GM19467 (cell line): Measurements from ENCODE around the gene ZNF587B.
"Not testable (repeated sequence)": the region's sequence is repeated elsewhere in the genome, so short reads cannot be mapped to it uniquely, and the experiment has no call there.

Experiments used
- ATAC-seq: cut with Tn5 transposase; IDR thresholded peaks from one replicate; pipeline ENCODE4 v1.9.1; 2021; ENCODE audit warnings: mild to moderate bottlenecking, moderate library complexity; ENCODE audit not compliant: unreplicated experiment

The ZNF587B gene

DNA sequence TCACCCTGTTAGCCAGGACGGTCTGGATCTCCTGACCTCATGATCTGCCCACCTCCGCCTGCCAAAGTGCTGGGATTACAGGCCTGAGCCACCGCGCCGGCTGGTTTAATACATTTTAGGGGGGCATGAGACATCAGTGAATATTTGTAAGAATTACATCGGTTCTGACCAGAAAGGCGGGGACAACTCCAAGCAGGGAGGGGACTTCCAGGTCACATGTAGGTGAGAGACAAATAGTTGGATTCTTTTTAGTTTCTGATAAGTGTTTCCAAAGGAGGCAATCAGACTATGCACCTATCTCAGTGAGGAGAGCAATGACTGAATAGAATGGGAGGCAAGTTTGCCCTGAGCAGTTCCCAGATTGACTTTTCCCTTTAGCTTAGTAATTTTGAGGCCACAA, 11.7 kb upstream of the ZNF587B start:
- ATAC-seq: no peak

DNA sequence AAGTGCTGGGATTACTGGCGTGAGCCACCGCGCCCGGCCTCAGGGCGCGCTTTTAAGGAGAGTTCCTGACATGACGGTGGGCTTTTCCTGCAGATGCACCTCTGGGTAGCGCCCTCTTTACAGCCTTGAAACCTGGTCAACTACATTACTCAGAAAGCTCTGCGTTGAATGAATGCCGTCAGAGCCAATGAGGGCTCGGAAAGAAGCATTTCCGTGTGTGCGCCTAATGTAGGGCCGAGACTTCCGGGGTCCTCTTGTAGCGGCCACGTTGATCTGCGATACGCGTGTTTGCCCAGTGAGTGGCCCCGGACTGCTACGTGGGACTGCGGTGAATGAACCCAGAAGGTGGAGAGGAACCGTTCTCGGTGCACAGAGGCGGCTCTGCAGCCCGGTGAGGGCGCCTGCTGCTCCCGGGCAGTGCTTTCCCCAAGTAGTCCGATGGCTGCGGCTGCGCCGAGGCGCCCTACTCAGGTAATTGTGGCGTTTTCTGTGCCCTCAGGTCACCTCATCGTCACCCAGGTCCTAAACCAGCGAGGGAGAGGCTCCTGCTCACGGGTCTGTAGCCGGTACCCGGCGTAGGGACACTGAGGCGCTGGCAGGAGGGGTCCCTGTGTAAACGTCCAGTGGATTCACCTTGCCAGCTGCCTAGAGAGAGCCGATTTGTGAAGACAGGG, 10.5 kb upstream of the ZNF587B start:
- peak; percentile 84 for ATAC-seq

DNA sequence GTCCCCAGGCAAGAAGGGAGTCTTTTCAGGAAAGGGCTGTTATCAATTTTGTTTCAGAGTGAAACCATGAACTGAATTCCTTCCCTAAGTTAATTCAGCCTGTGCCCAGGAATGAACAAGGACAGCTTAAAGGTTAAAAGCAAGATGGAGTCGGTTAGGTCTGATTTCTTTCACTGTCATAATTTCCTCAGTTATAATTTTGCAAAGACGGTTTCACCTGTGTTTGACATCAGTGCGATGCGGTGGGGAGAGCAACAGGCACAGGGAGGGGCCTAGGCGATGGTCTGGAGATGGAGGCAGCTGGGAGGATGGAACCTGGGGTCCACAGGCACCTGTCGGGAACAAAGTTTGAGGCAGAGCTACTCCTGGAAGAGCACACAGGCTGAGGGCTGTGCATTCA, 9.5 kb upstream of the ZNF587B start:
- no peak for ATAC-seq

DNA sequence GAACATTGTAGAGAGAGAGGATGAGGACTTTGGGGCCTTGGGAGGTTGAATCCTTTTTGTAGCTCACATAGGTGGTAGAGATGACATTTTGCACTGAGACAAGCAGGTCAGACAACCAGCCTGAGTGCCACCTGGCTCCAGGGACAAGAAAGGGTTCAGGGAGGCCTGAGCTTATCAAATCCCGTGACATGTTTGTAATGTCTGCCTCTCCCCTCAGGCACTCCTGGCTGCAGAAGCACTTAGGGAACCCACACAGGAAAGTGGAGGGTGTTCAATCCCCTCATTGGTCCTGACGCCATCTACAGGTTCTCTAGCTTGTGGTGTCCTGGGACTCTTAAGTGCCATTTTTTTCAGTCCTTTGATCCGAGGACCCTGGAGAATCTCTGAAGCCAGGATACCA, 9.0 kb upstream of the ZNF587B start:
- ATAC-seq: not testable (repeated sequence)

DNA sequence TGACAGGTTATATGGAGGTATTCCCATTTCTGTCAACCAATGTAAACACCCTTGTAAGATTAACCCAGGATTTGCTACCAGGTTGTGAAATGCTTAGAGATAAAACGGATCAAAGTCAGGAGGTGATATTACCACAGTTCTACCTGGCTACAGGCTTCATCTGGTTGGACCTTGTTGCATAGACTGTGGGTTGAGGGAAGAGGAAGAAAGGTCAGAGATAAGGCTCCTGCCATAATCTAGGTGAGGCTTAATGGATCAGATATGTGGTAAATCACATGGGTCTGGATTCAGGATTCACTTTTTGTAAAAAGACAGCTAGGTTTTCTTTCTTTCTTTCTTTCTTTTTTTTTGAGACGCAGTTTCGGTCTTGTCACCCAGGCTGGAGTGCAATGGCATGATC, 8.6 kb upstream of the ZNF587B start:
- not testable (repeated sequence) for ATAC-seq

DNA sequence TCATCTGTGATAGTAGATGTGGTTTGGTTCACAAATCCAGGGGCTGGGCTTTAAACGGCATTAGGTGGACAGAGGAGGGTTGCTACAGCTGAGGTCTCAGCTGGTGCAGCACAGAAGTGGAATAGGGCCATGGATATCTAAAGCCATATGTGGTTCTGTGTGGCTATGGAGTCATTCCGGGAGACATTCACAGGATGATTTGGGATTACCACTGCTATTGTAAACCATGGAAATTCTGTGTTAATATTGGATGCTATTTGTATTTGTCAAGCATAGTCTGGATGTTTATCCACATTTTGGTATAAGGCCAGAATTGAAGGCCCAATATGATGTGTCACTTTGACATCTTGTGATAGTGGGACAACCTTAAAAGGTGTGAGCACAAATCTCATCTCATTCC, 6.9 kb upstream of the ZNF587B start:
- ATAC-seq: not testable (repeated sequence)

DNA sequence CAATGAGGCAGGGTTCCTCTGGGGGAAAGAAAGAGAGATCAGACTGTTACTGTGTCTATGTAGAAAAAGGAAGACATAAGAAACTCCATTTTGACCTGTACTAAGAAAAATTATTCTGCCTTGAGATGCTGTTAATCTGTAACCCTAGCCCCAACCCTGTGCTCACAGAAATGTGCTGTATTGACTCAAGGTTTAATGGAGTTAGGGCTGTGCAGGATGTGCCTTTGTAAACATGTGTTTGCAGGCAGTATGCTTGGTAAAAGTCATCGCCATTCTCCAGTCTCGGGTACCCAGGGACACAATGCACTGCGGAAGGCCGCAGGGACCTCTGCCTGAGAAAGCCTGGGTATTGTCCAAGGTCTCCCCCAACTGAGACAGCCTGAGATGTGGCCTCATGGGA, 6.5 kb upstream of the ZNF587B start:
- ATAC-seq: not testable (repeated sequence)

DNA sequence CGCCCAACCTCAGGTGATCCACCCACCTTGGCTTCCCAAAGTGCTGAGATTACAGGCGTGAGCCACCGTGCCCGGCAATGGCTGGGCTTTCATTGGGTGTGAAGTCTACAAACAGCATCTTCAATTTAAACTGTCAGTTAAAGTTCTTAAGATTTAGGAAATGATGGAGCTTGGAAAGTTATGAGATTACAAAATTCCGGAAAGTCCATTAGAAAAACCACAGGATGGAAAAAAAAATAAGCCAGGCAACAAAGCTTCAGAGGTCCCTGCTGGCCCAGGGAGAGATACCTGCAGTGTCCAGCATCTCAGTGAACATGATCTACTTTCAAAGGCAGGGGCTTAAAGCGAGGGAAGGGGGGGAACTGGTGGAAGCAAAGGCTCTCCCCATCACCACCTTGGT, 4.6 kb upstream of the ZNF587B start:
- no peak for ATAC-seq

DNA sequence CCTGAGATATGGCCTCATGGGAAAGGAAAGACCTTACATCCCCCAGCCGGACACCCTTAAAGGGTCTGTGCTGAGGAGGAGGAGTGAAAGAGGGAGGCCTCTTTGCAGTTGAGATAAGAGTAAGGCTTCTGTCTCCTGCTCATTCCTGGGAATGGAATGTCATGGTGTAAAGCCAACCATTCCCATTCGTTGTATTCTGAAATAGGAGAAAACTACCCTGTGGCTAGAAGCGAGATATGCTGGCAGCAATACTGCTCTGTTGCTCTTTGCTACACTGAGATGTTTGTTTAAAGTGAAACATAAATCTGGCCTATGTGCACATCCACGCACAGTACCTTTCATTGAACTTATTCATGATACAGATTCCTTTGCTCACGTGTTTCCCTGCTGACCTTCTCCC, 783 bp upstream of the ZNF587B start:
- ATAC-seq: no peak

DNA sequence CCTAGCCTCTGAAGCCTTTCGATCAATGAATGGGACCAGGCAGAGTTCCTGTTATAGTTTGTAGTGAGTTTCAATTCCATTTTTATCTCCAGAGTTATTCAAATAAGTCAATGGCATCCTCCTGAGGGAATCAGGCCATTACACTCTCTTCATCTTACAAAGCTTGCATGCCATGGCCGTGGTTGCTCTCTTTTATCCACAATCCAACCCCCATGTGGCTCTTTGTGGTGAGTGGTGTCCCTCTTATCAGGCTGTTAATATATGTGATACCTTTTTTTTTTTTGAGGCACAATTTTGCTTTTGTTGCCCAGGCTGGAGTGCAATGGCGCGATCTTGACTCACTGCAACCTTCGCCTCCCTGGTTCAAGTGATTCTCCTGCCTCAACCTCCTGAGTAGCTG, 6.9 kb downstream of the ZNF587B start:
- ATAC-seq: not testable (repeated sequence)

DNA sequence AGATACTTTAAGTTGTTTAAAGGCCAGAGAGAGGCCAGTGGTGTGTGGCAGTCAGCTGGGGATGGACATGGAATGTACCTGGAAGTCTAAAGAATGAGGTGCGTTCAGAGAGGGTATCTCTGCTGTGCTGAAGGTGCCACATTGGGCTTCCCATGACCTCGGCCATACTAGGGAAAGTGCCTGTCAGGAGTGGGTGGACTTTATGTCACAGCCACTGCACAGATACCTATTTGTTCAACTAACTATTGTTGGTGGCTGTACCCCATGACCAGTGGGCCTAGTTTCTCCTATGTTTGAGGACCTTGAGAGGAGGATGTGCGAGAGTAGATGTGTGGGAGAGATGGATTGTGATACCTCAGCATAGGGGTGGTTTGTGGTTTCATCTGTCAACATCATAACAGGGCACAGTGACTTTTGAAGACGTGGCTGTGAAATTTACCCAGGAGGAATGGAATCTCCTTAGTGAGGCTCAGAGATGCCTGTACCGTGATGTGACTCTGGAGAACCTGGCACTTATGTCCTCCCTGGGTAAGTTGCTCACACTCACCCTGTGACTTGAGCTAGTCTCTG, 8.6 kb downstream of the ZNF587B start:
- not testable (repeated sequence) for ATAC-seq

DNA sequence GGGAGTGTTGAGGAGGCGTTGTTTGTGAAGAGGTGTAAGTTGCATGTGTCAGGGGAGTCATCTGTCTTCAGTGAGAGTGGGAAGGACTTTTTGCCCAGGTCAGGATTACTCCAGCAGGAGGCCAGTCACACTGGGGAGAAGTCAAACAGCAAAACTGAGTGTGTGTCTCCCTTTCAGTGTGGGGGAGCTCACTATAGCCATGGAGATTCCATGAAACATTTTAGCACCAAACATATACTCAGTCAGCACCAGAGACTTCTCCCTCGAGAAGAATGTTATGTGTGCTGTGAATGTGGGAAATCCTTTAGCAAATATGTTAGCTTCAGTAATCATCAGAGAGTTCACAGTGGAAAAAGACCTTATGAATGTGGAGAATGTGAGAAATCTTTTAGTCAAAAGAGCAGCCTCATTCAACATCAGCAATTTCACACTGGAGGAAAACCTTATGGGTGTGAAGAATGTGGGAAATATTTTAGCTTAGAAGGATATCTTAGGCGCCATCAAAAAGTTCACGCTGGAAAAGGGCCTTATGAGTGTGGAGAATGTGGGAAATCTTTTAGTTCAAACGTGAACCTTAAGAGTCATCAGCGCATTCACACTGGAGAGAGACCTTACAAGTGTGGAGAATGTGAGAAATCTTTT, 11.1 kb downstream of the ZNF587B start:
- ATAC-seq: no peak

DNA sequence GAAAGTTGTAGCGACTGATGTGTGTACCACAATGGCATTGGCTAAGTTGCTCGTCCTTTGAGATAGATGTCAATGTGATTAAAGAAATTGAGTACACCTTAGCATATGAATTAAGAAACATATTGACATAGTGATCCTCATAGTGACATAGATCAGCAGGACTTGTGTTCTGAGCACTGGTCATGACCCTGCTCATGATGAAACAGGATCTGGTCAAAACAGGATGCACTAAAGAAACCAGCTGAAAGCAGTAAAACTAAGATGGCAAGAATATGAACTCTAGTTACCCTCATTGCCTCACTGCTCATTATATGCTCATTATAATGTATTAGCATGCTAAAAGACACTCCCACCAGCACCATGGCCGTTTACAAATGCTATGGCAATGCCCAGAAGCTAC, 17.1 kb downstream of the ZNF587B start:
- ATAC-seq: not testable (repeated sequence)

DNA sequence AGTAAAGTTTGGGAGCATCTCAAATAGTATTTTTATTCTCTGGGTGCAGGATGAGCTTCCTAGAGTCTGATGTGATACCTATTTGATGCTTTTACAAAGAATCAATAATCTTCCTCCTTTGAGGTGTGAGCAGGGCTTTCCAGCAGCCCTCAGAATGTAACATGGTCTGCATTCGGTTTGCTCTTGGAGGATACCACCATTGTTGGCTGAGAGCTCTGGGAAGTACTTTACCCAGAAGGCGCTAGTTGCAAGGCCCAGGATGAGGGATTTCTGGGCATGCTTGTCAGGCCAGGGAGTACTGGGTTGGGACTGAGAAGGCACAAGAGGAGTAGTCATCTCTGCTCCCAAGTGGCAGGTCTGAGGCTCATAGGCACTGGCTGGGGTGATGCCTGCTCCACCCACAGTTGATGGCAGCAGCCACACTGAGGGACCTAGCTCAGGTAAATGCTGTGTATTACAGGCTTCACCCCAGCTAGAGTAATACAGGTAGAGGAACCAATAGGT, 19.1 kb downstream of the ZNF587B start:
- peak; percentile 23 for ATAC-seq

DNA sequence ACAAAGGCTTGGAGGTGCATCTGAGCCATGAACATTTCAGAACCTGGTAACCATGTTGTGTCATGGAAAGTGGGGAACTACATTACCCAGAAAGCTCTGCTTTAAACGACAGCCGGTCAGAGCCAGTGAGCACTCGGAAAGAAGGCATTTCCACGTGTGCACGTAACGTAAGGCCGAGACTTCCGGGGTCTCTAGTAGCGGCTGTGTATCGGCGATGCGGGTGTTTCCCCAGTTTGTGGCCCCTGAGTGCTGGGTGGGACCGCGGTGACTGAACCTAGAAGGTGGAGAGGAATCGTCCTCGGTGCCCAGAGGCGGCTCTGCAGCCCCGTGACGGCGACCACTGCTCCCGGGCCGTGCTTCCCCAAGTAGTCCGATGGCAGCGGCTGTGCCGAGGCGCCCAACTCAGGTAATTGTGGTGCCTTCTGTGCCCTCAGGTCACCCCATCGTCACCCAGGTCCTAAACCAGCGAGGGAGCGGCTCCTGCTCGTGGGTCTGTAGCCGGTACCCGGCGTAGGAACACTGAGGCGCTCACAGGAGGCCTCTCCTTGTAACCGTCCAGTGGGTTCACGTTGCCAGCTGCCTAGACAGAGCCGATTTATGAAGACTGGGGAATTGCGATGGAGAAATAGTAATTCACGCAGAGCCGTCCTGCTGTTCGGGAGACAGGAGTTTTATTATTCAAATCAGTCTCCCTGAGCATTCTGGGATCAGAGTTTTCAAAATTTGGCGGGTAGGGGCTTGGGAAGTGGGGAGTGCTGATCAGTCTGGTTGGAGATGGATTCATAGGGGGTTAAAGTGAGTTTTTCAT, 19.8 kb downstream of the ZNF587B start, which contains the start of gene ZNF587:
ZNF587 (plus strand) TSS at position 194 of the 808 bp plus-strand sequence; CDS start at position 374, 180 bp downstream.
- ATAC-seq: peak; percentile 86

DNA sequence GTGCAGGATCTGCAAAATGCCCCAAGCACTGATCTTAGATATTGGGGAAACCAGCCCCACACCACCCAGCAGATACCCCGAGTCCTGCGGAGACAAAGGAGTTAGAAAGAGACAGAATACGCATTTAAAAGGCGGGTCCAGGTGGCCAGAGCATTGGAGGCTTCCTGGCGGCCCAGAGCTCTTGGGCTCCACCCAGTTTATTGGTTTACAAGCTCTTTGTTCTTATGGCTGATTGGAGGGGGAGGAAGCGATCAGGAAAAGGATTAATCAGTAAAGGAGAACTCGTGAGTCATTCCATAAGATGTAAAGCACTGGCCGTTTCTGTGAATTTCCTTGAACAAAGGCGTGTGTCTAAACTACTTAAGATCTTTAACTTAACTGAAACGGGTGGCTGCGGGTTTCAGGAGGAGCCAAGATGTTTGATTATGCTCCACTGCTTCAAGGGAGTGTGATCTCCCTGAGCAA, 20.5 kb downstream of the ZNF587B start:
- no peak for ATAC-seq

DNA sequence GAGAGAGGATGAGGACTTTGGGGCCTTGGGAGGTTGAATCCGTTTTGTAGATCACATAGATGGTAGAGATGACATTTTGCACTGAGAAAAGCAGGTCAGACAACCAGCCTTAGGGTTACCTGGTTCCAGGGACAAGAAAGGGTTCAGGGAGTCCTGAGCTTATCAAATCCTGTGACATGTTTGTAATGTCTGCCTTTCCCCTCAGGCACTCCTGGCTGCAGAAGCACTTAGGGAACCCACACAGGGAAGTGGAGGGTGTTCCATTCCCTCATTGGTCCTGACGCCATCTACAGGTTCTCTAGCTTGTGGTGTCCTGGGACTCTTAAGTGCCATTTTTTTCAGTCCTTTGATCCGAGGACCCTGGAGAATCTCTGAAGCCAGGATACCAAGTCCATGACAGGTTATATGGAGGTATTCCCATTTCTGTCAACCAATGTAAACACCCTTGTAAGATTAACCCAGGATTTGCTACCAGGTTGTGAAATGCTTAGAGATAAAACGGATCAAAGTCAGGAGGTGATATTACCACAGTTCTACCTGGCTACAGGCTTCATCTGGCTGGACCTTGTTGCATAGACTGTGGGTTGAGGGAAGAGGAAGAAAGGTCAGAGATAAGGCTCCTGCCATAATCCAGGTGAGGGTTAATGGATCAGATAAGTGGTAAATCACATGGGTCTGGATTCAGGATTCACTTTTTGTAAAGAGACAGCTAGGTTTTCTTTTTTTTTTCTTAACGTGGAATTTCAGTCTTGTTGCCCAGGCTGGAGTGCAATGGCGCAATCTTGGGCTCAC, 21.9 kb downstream of the ZNF587B start:
- not testable (repeated sequence) for ATAC-seq

DNA sequence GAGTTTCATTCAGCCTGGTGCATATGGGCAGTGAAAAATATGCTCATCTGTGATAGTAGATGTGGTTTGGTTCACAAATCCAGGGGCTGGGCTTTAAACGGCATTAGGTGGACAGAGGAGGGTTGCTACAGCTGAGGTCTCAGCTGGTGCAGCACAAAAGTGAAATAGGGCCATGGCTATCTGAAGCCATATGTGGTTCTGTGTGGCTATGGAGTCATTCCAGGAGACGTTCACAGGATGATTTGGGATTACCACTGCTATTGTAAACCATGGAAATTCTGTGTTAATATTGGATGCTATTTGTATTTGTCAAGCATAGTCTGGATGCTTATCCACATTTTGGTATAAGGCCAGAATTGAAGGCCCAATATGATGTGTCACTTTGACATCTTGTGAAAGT, 24.0 kb downstream of the ZNF587B start:
- not testable (repeated sequence) for ATAC-seq

DNA sequence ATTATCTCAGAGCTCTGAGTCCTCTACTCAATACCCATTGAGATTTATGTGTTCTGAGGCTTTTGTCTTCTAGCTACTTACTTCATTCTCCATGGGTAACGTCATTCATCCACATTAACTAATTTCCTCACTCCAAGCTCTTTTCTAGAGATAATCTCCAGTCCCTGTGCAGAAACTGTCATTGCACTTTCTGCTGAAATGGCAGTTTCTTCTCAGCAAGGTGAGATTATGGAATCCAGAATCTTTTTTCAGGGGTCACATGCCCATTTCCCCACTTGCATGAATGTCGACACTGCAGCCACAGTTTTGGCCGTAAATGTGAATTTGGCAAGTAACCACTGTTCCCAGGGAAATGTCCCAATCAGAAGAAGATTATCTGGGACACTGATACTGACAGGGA, 32.3 kb downstream of the ZNF587B start:
- ATAC-seq: not testable (repeated sequence)

DNA sequence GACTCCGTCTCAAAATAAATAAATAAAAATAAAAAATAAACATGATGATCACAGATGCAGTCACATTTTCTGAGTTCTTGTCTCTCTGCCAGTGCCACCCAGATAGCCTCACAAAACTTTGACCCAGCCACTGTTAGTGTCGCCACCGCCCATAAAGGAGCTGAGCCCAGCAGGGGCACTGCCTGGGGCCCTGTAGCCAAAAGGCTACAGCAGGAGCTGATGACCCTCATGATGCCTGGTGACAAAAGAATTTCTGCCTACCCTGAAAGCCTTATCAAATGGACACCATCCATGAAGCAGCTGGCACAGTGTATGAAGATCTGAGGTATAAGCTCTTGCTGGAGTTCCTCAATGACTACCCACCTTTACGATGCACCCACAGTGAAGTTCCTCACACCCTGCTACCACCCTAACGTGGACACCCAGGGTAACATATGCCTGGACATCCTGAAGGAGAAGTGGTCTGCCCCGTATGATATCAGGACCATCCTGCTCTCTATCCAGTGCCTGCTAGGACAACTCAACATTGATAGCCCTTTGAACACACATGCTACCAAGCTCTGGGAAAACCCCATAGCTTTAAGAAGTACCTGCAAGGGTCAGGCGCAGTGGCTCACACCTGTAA, 37.9 kb downstream of the ZNF587B start:
- ATAC-seq: no peak
